Adrenal gland (tissue), 12 donors: ENCODE results near the gene ELMOD1. TPM values are rescaled to one million over a fixed set of nuclear protein-coding genes. Genes with fewer than 3 reads are reported as not detected.

Source experiments
- DNase-seq, 7 donors: peaks; one replicate each; pipeline ENCODE4 v3.0.0-alpha.2; 2019 to 2020
- H3K27ac ChIP-seq, 5 donors: fragments of 200-600 bp; sonication (generic) in 4 of 5; 1 replicate in 3 of 5; 2 replicates in 2 of 5; pipeline versions ENCODE4 v1.5.1 to v1.8.0; 2016 to 2020; ENCODE audit warnings: mild to moderate bottlenecking in 1 of 5
- H3K27me3 ChIP-seq: fragments of 200-600 bp; 2 replicates; pipeline ENCODE4 v1.8.0; 2021
- H3K36me3 ChIP-seq, 2 donors: fragments of 200-600 bp; replicated peaks in 1 of 2; 1 replicate in 1 of 2; 2 replicates in 1 of 2; pipeline versions ENCODE4 v1.5.1 to v1.8.0; 2018 to 2022
- H3K4me1 ChIP-seq, 2 donors: fragments of 200-600 bp; replicated peaks in 1 of 2; 1 replicate in 1 of 2; 2 replicates in 1 of 2; pipeline versions ENCODE4 v1.5.1 to v1.8.0; 2018 to 2021
- H3K4me3 ChIP-seq, 4 donors: fragments of 200-600 bp; sonication (generic) in 3 of 4; one replicate each; pipeline ENCODE4 v1.5.1; 2016 to 2018
- H3K9me3 ChIP-seq, 3 donors: fragments of 200-600 bp; sonication (generic) in 1 of 3; replicated peaks in 1 of 3; 1 replicate in 2 of 3; 2 replicates in 1 of 3; pipeline versions ENCODE4 v1.5.1 to v1.8.0; 2016 to 2021
- POLR2A ChIP-seq, 2 donors: fragments of 450-650 bp; IDR thresholded peaks; one replicate each; pipeline ENCODE4 v1.6.1; 2017; ENCODE audit warnings: antibody characterized with exemption in 2 of 2, mild to moderate bottlenecking in 2 of 2, moderate library complexity in 1 of 2
- WGBS, 4 donors: extraction: QIAGEN DNeasy Blood & Tissue Kit in 2 of 4; methylation state at CpG; one replicate each; pipeline versions ENCODE4 v1.1.5 to v1.1.7; 2013 to 2017; 5-methylcytosine and 5-hydroxymethylcytosine counted together
- intact Hi-C, 2 donors: fragments of 100-400 bp; cut with DNase I; formaldehyde crosslinking; loops; one replicate each; pipeline versions ENCODE4 v1.14.1 to v1.15.0; 2022 to 2023
- polyA plus RNA-seq, 3 donors: library from polyadenylated mRNA; stranded (reverse); fragments of 200-250 nt in 2 of 3; fragments of 350-450 nt in 1 of 3; fragmentation: Illumina TruSeq in 1 of 3; extraction: RNeasy Lipid Tissue Mini Kit (QIAGEN cat#74804) in 1 of 3; gene quantifications; one replicate each; pipeline ENCODE4 v1.2.3, GENCODE V29; 2013 to 2014
- total RNA-seq, 9 donors: library from RNA; depleted of rRNA in 4 of 9; stranded (reverse); fragments of >200 nt in 4 of 9; fragments of 120-200 nt in 1 of 9; fragmentation: NEBNext Ultra II Directional in 1 of 9; extraction: Animal tissue kit (Norgen Biotek cat#: 25700) in 1 of 9; gene quantifications; one replicate each; pipeline versions ENCODE4 v1.1.0 to v1.2.4, GENCODE V29; 2013 to 2023
- TF ChIP-seq, protein P1 (sequence below), 6 experiments: fragments of 450-650 bp in 4 of 6; fragments of 200-600 bp in 2 of 6; sonication (generic) in 1 of 6; IDR thresholded peaks; 1 replicate in 5 of 6; 2 replicates in 1 of 6; pipeline versions ENCODE4 v1.5.1 to v1.8.0; 2016 to 2021; ENCODE audit warnings: antibody characterized with exemption in 6 of 6, mild to moderate bottlenecking in 2 of 6, moderate library complexity in 1 of 6
- donor health status: healthy with polysubstance abuse.
- donor health status: Bipolar disorder and iron deficiency.
- donor health status: DM: yes; HTN: yes; CAD: no.
- donor health status: DM: no; HTN: no; CAD: no.
- donor health status: DM: no; HTN: no; CAD: no.
- donor health status: DM: yes; HTN: yes; CAD: no.

ELMOD1 gene
- total and polyA plus RNA-seq, 12 donors, result 0.23 to 8.5 (median 0.67) TPM; not detected in 2

DNA sequence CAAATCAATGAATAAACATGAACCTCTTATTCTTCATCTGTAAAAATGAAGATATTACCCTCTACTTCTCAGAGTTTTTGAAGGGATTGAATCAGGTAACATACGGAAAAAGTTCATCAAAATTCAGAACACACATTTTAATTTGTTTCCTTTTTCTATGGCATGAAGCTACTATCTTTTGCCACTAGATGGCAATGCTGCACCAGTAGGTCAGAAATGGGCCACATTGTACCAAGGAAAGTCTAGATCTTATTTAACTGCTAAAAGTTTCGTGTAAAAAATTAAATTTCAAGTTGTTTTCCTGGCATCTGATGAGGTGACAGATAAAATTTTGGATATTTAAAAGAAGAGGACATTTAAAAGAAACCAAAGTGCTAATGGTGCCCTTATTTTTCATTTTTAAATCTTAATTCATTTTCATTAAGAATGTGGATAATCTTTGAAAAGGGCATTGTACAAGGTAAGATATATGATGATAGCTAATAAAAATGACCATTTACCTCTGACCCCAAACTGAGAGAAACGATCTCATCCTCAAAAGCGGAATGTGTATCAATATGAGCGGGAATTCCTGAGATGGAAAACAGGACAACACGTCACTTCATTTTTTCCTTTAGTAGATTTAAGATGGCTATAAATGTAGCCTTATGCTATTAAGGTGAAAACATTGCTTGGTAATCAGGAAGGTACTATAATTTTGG lies 41.5 kb upstream of the ELMOD1 start:
- WGBS, 4 donors, result 61 to 67% (median 64%) methylated on average over 6 of the region's 6 CpGs
- DNase-seq, result peak in 3 of 7 donors; percentile 16 to 37 (median 35)
- no peaks in the 10 kb centered on the region for H3K9me3 ChIP-seq
- no peak for TF ChIP-seq POLR2A (IDR thresholded peaks at IDR 0.05)
- TF ChIP-seq, protein P1, sequence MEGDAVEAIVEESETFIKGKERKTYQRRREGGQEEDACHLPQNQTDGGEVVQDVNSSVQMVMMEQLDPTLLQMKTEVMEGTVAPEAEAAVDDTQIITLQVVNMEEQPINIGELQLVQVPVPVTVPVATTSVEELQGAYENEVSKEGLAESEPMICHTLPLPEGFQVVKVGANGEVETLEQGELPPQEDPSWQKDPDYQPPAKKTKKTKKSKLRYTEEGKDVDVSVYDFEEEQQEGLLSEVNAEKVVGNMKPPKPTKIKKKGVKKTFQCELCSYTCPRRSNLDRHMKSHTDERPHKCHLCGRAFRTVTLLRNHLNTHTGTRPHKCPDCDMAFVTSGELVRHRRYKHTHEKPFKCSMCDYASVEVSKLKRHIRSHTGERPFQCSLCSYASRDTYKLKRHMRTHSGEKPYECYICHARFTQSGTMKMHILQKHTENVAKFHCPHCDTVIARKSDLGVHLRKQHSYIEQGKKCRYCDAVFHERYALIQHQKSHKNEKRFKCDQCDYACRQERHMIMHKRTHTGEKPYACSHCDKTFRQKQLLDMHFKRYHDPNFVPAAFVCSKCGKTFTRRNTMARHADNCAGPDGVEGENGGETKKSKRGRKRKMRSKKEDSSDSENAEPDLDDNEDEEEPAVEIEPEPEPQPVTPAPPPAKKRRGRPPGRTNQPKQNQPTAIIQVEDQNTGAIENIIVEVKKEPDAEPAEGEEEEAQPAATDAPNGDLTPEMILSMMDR (IDR thresholded peaks at IDR 0.05), result peak; percentile 70 to 88 (median 78)
- H3K27me3 ChIP-seq, result no peaks in the 10 kb centered on the region
- intact Hi-C loops, result no loop called here
- H3K4me3 ChIP-seq, result no peak overlapping the region
- no peak overlapping the region for H3K27ac ChIP-seq
- H3K4me1 ChIP-seq, result peaks cover 12% of the 10 kb centered on the region in 2 donors
- peaks cover 0 to 18% of the 10 kb centered on the region in 2 donors for H3K36me3 ChIP-seq

- no peak overlapping the region for H3K27ac ChIP-seq
- H3K27me3 ChIP-seq, result no peaks in the 10 kb centered on the region
- DNase-seq, result no peak
- intact Hi-C loops, result no loop called here
- TF ChIP-seq POLR2A (IDR thresholded peaks at IDR 0.05), result no peak
- TF ChIP-seq, protein P1 (IDR thresholded peaks at IDR 0.05), result no peak
- H3K9me3 ChIP-seq, result no peaks in the 10 kb centered on the region
- peaks cover 0 to 18% of the 10 kb centered on the region in 2 donors for H3K36me3 ChIP-seq
- WGBS, 4 donors, result 97 to 100% (median 98%) methylated on average over 2 of the region's 2 CpGs
- H3K4me1 ChIP-seq, result peaks cover 8 to 9% of the 10 kb centered on the region in 2 donors
- no peak overlapping the region for H3K4me3 ChIP-seq
These were observed 41.0 kb upstream of the ELMOD1 start for GRCh38 chr11:107549954-107550285.

DNA sequence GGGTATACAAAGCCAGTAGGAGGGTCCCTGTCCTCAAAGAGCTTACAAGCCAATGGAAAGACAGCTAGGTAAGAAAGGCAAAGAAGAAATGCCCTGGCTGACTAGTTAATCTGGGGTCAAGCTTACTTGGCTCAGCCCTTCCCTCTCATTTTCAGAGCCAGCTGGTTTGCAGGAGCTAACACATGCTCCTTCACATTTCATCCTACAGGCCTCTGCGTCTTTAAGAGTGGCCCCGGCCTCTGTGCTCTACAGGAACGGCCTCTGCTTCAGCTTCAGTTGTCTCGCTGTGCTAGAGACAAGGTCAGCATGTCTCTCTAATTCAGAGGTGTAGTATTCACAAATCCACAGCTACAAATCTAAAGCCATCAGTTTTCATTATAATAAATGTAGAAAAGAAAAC lies 40.6 kb upstream of the ELMOD1 start:
- H3K36me3 ChIP-seq, result peaks cover 0 to 18% of the 10 kb centered on the region in 2 donors
- H3K4me1 ChIP-seq, result peaks cover 5% of the 10 kb centered on the region in 2 donors
- no peaks in the 10 kb centered on the region for H3K27me3 ChIP-seq
- H3K27ac ChIP-seq, result no peak overlapping the region
- TF ChIP-seq, protein P1 (IDR thresholded peaks at IDR 0.05), result no peak
- TF ChIP-seq POLR2A (IDR thresholded peaks at IDR 0.05), result no peak
- WGBS, 4 donors, result 78 to 89% (median 82%) methylated on average over 4 of the region's 4 CpGs
- H3K4me3 ChIP-seq, result no peak overlapping the region
- H3K9me3 ChIP-seq, result no peaks in the 10 kb centered on the region
- intact Hi-C loops, result no loop called here
- no peak for DNase-seq

- no peaks in the 10 kb centered on the region for H3K9me3 ChIP-seq
- no peaks in the 10 kb centered on the region for H3K27me3 ChIP-seq
- intact Hi-C loops, result no loop called here
These were observed 29.3 kb upstream of the ELMOD1 start for GRCh38 chr11:107561688-107562087.

More at GRCh38 chr11:107561688-107562087, 29.3 kb upstream of the ELMOD1 start:
- DNase-seq, result no peak
- H3K4me1 ChIP-seq, result peaks cover 9 to 23% of the 10 kb centered on the region in 2 donors
- no peak for TF ChIP-seq POLR2A (IDR thresholded peaks at IDR 0.05)
- TF ChIP-seq, protein P1 (IDR thresholded peaks at IDR 0.05), result no peak
- H3K4me3 ChIP-seq, result no peak overlapping the region
- H3K27ac ChIP-seq, result no peak overlapping the region
- H3K36me3 ChIP-seq, result no peaks in the 10 kb centered on the region
